ENCODE measurements around the gene TLL2.

DNA sequence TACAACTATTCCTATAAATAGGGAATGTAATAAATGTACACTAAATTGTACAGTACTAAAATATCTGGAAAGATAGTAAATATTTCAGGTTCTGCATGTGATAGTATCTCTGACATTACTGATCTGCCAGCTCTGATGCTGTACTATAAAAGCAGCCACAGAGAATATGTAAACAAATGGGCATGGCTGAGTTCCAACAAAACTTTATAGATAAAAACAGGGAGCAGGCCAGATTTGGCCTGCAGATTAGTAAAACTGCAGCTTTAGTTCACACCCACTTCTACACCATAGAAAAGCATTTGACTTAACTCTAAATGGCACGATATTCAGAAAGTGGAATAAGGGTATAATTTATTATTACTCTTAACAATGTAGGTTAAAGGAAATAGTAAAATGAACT lies 18.8 kb upstream of the TLL2 start:
- TF ChIP-seq, protein P1, sequence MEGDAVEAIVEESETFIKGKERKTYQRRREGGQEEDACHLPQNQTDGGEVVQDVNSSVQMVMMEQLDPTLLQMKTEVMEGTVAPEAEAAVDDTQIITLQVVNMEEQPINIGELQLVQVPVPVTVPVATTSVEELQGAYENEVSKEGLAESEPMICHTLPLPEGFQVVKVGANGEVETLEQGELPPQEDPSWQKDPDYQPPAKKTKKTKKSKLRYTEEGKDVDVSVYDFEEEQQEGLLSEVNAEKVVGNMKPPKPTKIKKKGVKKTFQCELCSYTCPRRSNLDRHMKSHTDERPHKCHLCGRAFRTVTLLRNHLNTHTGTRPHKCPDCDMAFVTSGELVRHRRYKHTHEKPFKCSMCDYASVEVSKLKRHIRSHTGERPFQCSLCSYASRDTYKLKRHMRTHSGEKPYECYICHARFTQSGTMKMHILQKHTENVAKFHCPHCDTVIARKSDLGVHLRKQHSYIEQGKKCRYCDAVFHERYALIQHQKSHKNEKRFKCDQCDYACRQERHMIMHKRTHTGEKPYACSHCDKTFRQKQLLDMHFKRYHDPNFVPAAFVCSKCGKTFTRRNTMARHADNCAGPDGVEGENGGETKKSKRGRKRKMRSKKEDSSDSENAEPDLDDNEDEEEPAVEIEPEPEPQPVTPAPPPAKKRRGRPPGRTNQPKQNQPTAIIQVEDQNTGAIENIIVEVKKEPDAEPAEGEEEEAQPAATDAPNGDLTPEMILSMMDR (conservative IDR thresholded peaks at IDR 0.05; ENCODE audit: low read depth in 2 of 2), result no peak
- TF ChIP-seq POLR2AphosphoS5 (IDR thresholded peaks at IDR 0.05; ENCODE audit: low read depth), result no peak
